MG63 (cell line): ENCODE data around the gene DDX56. TPM values are rescaled to one million over a fixed set of nuclear protein-coding genes. Genes with fewer than 3 reads are reported as not detected.

Experiments
- DNase-seq: peaks from one replicate; pipeline ENCODE4 v3.0.0-alpha.2; 2020
- H3K27me3 ChIP-seq: fragments of 250-450 bp; sonication (Bioruptor Pico); 2 replicates; pipeline ENCODE4 v1.5.1; 2020; ENCODE audit warnings: mild to moderate bottlenecking, moderate library complexity
- H3K36me3 ChIP-seq: fragments of 250-450 bp; sonication (Bioruptor Pico); 2 replicates; pipeline ENCODE4 v1.5.1; 2020; ENCODE audit warnings: mild to moderate bottlenecking, moderate library complexity
- H3K4me3 ChIP-seq: fragments of 250-450 bp; sonication (Bioruptor Pico); 2 replicates; pipeline ENCODE4 v1.5.1; 2020; ENCODE audit warnings: mild to moderate bottlenecking, moderate library complexity
- H3K9me3 ChIP-seq: fragments of 250-450 bp; sonication (Bioruptor Pico); 2 replicates; pipeline ENCODE4 v1.5.1; 2020; ENCODE audit warnings: mild to moderate bottlenecking, moderate library complexity
- total RNA-seq: library from RNA; depleted of rRNA; stranded (reverse); fragments of >200 nt; shearing (Covaris generic); gene quantifications from 2 replicates; pipeline ENCODE4 v1.2.3, GENCODE V29; 2014; ENCODE audit warnings: low replicate concordance

Gene DDX56
- total RNA-seq, 1 experiment from 2014 or later, result 155 TPM

DNA sequence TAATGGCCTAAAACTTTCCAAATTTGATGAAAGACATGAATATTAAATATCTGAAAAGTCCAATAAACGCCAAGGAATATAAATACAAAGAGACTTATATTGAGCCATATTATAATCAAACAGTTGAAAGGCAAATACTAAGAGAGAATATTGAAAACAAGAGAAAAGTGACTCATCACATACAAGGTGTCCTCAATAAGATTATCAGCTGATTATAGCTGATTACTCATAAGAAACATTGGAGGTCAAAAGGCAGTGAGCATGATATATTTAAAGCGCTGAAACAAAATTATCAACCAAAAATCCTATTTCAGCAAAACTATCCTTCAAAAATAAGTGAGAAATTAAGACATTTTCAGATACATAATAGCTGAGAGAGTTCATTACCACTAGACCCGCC is 24.8 kb downstream of the DDX56 start:
- DNase-seq, result no peak
- Histone ChIP-seq H3K9me3 (no peaks in the 10 kb centered on the region), H3K36me3 (no peaks in the 10 kb centered on the region), H3K4me3 (no peak overlapping the region), H3K27me3 (no peaks in the 10 kb centered on the region)

DNA sequence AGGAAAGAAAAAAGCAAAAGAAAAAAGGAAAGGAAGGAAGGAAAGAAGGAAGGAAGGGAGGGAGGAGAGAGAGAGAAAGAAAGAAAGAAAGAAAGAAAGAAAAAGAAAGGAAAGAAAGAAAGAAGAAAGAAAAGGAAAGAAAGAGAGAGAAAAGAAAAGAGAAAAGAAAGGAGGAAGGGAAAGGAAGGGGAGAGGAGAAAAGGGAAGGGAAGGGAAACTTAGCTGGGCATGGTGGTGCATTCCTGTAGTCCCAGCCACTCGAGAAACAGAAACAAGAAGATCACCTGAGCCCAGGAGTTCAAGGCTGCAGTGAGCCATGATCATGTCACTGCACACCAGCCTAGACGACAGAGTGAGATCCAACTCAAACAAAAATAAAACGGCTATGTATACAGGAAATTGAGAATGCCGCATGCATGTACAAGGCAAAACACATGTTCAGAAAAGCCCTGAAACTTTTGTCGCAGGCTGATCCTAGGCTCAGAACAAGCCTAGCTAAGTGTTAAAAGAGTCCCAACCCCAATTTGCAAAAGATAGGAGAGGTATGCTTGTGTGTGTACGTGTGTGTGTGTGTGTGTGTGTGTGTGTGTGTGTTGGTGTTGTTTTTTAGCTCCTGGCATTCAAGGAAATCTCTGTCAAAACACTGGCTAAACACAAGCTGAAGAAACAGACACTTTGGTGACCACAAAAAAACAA is 26.0 kb downstream of the DDX56 start:
- DNase-seq, result no peak

DNA sequence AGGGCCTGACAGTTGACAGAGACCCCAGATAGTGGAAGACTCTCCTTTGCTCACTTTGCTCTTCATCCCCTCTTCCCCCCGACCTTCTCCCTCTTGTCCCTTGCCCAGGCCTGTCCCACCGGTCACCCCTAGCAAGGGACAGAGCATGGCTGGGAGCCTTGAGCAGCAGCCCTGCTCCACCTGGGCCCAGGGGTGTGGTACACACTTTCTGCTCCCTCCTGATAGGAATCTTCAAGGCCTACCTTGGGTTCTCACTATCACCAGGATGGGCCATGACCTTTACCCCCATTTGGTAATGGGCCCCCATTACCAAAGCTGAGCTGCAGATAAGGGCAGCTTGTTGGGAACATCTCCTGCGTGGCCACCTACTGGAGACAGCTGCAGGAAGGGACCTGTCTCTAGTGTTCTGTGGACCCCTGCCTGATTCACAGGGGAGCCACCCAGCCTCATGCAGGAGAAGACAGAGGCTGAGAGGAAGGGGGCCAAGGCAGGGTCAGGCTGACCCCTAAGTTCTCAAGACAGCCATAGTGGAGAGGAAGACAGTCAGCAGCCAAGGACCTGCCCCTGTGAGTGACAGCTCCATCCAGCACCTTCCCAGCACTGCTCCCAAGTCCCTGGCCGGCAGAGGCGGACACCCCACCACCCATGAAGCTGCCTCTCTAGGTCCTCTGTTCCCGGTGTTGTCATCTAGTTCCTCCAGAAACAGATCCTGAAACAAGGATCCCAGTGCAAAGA is 31.7 kb downstream of the DDX56 start:
- Histone ChIP-seq H3K4me3 (no peak overlapping the region), H3K27me3 (no peaks in the 10 kb centered on the region), H3K36me3 (no peaks in the 10 kb centered on the region), H3K9me3 (no peaks in the 10 kb centered on the region)
- DNase-seq, result no peak

More for the DNA sequence above, 26.0 kb downstream of the DDX56 start:
- Histone ChIP-seq H3K9me3 (no peaks in the 10 kb centered on the region), H3K36me3 (no peaks in the 10 kb centered on the region), H3K4me3 (no peak overlapping the region), H3K27me3 (no peaks in the 10 kb centered on the region)

DNA sequence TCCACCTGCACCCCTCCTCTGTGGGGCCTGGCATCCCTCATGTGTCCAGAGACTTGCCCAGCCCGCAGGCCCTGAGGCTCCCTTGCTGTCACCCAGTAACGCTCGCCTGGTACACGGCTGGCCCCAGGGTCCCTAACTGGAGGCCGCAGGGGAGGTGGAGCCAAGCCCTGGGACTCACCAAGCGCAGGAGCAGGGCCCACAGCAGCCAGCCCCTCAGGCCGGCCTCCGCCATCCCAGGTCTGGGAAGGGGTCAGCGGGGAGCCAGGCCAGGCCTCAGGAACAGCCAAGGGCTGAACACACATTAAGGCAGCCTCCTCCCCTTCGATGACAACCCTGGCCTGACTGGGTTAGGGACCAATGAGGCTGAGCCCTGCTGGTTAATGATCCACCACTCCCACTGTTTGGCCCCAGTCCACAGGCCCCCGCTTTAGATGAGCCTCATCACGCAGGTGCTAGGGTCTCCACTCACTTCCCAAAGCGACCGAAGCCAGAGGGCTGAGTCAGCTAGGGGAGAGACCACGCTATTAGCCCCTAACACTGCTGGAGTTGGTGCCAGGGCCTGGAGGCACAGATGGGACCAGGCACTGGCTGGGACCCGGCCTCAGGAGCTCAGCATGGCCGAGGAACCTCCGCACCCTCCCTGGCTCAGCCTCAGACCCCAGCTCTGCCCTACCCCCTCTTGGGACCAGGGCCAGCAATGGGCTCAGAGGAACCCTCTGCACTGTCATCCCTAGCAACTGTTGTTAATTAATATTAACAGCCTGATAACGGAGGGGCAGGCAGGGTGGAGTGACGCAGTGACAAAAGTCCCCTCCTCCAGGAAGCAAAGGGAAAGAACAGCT is 32.5 kb downstream of the DDX56 start, which contains the start of gene NPC1L1:
NPC1L1 (minus strand) TSS at position 303 of the 842 bp plus-strand sequence; CDS start at position 232, 71 bp downstream.
- no peak within 1 kb of the TSS for H3K4me3 ChIP-seq
- H3K9me3 ChIP-seq, result no peaks in the 10 kb centered on the region
- no peaks in the 10 kb centered on the region for H3K27me3 ChIP-seq
- no peak for DNase-seq
- H3K36me3 ChIP-seq, result no peaks in the 10 kb centered on the region

DNA sequence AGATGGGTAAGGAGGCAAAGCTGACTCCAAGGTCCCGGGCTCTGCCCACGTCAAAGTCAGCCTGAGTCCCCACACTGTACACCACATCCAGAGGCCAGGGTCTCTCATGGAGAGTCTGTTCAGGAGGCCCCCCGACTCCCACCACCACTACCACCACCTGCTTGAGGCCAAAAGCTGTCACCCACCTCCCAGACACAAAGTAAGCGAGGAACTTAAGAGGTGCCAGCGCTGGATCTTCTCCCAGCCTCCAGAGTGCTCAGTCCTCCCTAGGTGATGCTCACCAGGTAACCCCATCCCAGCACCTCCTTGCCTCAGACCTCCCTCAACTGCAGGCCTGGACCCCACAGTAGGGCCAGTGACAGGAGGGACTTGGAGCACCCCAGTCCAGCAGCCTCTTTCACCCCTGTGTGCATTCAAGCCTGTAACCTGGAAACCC is 33.1 kb downstream of the DDX56 start:
- DNase-seq, result no peak
- no peaks in the 10 kb centered on the region for H3K36me3 ChIP-seq
- H3K9me3 ChIP-seq, result no peaks in the 10 kb centered on the region
- no peaks in the 10 kb centered on the region for H3K27me3 ChIP-seq
- no peak overlapping the region for H3K4me3 ChIP-seq

DNA sequence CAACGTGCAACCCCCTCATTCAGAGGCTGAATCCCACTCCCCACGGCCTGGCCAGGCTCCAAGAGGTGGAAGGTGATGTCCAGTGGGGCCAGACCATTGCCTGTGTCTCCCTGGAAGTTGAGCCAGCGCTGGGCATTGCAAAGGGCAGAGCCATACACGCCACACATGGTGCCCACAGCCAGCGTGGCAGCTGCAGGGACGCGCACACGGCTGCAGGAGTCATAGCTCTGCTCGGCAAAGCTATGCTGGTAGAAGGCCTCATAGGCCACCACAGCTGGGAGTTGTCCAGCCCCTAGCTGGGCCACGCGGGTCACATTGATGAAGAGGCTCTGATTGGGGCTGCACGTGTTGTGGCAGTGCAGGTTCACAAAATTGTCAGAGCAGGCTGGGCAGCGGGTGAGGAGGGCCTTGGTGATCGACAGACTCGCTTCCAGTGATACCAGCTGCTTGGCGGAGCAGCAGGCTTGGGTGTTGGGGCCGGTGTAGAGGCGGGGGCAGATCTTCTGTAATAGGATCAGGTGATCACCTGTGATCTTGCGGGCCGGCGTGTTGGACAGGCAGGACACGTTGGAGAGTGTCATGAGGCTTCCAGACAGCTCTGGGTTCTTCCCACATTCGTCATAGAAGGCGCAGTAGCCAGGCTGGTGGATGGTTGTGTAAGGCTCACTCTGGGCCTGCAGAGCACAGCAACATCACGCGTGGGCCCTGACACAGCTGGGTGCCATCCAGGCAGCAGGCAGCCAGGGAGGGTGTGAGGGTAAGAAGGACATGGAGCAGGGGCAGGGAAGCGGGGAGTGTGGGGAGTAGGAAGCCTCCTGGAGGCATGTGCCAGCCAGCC is 33.8 kb downstream of the DDX56 start:
- H3K4me3 ChIP-seq, result no peak overlapping the region
- DNase-seq, result no peak
- H3K36me3 ChIP-seq, result no peaks in the 10 kb centered on the region
- H3K27me3 ChIP-seq, result no peaks in the 10 kb centered on the region
- no peaks in the 10 kb centered on the region for H3K9me3 ChIP-seq

DNA sequence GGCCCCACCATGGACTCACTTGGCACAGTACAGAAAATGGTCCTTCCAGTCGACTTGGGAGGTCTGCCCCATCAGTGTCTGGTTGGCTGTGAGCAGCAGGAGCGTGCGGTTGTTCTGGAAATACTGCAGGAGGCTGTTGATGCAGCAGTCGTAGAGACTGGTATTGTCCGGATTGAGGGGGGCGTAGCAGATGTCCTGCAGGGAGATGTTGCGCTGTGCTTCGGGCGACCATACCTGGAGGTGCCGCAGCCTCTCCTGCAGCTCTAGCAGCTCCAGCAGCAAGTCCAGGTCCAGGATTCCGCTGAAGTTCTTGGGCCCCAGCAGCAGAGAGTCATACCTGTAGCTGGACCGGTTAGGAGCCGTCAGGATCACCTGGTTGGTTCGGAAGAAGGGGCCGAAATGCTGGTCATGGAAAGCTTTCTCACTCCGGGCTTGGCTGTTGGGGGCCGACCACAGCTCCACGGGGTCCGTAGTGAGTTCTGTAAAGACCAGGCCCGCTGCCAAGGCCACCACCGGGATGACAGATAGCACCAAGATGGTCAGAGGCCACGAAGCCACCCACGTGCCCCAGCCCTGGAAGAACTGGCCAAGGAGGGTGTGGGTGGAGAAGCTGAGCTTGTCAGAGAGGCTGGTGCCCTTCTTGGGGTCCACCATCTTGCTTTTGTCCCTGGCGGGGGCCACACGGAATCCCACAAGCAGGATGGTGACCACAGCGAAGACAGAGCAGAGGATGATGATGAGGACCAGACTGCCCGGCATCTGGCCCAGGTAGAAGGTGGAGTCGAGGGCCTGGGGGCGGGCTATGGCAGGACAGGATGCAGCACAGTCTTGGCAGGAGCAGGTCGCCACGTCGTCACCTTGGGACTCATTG is 34.7 kb downstream of the DDX56 start:
- Histone ChIP-seq H3K4me3 (no peak overlapping the region), H3K9me3 (no peaks in the 10 kb centered on the region), H3K27me3 (no peaks in the 10 kb centered on the region), H3K36me3 (no peaks in the 10 kb centered on the region)
- DNase-seq, result no peak

DNA sequence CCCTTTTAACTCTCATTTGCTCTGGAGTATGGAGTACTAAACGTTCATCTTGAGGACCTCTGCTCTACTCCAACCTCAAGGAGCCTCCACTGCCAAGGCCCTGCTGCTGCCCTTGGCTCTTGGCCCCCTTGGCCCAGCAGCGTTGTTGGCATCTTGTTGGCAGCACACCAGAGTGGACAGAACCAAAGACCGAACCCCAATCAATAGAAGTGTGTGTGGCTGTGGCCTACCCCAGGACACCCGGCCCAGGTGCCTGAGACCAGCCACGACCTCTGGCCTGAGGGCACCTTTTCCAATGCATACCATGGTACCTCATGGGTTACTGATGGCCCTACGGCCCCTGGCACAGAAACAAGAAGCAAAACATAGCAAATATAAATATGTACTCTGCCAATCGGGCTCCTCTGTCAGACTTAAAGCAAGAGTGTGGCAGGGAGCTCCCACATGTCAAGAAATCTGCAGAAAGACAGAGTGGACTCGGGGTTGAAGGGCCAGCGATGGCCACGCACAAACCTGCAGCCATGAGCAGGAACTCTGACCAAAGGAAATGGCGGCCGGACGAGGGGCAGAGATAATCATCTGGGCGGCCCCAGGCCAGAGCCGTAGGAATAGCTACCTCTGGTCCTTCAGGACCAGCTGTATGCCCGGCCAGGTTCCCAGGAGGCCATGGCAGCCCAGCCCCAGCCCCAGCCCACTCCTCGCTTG is 35.5 kb downstream of the DDX56 start:
- Histone ChIP-seq H3K27me3 (no peaks in the 10 kb centered on the region), H3K9me3 (no peaks in the 10 kb centered on the region), H3K36me3 (no peaks in the 10 kb centered on the region), H3K4me3 (no peak overlapping the region)
- DNase-seq, result no peak

DNA sequence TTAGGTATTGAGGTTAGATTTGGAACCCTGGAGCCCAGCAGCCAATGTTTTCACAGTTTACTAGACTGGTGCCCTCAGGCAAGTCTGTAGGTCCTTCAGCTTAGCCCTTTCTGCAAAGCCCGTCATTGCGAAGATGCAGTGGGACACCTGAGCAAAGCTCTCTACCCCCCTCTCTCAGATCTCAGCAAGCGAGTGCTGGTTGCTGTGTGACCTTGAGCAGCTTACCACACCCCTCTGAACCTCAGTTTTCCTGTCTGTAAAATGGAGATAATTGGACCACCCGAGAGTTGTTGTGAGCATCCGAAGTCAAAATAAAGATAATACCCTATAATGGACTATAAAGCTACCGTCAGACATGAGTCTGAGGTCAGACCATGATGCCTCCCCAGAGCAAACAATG is 36.3 kb downstream of the DDX56 start:
- Histone ChIP-seq H3K9me3 (no peaks in the 10 kb centered on the region), H3K4me3 (no peak overlapping the region), H3K27me3 (no peaks in the 10 kb centered on the region), H3K36me3 (no peaks in the 10 kb centered on the region)
- no peak for DNase-seq

DNA sequence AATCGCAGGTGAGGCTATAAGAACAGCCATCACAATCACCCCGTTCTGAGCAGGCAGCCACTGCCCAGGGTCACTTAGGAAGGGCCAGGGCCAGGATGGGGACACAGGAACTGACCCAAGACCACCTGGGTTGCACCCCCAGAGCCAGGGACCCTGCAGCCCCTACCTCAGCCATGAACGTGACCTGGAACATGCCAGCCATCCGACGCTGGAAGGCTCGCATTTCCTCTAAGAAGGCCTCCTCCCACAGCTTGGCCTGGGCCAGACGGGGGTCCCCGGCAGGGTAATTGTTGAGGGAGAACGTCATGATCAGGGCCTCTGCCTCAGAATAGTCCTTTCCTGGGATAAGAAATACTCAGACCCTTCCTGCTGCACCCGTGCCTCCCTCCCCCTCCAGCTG is 37.6 kb downstream of the DDX56 start:
- DNase-seq, result no peak
- Histone ChIP-seq H3K36me3 (no peaks in the 10 kb centered on the region), H3K4me3 (no peak overlapping the region), H3K9me3 (no peaks in the 10 kb centered on the region), H3K27me3 (no peaks in the 10 kb centered on the region)

DNA sequence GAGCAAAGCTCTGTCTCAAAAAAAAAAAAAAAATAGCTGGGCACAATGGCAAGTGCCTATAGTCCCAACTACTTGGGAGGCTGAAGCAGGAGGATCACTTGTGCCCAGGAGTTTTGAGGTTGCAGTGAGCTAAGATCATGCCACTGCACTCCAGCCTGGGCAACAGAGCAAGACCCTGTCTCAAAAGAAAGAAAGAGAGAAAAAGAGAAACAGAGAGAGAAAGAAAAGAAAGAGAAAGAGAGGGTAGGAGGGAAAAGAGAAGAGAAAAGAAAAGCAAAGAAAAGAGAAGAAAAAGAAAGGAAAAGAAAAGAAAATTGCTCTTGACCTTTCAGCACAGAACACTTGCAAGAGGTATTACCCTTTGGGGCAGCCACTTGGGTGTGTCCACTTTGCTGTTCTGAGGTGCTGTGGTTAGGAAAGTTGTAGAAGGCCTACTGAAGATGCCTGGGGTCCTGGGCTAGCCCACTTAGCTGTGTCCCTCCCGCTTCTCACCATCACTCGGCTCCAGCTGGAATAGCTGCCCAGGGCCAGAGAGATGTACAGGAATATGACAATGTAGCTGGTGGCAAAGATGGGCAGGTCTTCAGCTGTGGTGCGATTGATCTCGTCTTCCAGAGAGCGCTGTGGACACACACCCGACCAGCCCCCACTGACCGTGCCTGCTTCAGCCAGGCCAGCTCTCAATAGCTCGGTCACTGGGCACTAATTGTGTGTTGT is 38.2 kb downstream of the DDX56 start:
- Histone ChIP-seq H3K4me3 (no peak overlapping the region), H3K9me3 (no peaks in the 10 kb centered on the region), H3K27me3 (no peaks in the 10 kb centered on the region), H3K36me3 (no peaks in the 10 kb centered on the region)
- no peak for DNase-seq

DNA sequence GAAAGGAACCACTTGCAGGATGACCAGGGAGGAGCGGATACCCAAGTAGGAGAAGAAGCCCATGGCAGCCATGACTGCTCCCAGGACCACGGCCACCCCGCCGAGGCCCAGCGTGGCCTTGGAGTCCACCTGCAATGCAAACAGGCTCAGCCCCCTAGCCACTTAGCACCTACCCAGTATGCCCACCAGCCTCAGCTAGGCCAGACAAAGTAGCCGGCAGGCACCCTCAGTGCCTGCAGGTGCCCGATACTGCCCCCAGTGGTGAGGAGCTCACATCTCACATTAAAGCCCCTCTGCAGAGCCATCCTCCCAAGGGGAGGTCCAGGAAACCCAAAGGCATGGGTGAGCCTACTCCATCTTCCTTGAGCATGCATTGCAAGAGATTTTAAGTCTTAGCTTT is 39.2 kb downstream of the DDX56 start:
- no peaks in the 10 kb centered on the region for H3K9me3 ChIP-seq
- no peaks in the 10 kb centered on the region for H3K36me3 ChIP-seq
- peak; percentile 43 for DNase-seq

DNA sequence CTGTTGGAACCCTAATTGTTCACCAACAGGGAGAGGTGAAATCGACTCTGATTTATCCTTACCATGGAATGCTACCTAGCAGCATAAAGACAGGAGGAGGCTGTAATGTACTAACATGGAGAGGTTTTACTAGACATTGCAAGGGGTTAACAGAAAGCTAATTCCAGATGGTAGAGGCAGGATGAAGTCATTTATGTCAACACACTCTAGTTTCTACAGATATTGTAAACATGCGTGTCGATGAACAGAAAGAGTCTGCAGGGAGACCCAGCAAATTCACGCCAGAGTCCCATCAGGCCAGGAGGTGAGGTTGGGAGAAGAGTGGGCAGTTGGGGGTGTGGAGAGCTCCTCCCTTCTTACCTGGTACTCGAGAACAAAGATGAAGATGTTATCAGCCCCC is 39.6 kb downstream of the DDX56 start:
- H3K36me3 ChIP-seq, result no peaks in the 10 kb centered on the region
- no peaks in the 10 kb centered on the region for H3K9me3 ChIP-seq
- no peak for DNase-seq
- no peak overlapping the region for H3K4me3 ChIP-seq
- H3K27me3 ChIP-seq, result no peaks in the 10 kb centered on the region

More for the DNA sequence above, 39.2 kb downstream of the DDX56 start:
- Histone ChIP-seq H3K27me3 (no peaks in the 10 kb centered on the region), H3K4me3 (no peak overlapping the region)

DNA sequence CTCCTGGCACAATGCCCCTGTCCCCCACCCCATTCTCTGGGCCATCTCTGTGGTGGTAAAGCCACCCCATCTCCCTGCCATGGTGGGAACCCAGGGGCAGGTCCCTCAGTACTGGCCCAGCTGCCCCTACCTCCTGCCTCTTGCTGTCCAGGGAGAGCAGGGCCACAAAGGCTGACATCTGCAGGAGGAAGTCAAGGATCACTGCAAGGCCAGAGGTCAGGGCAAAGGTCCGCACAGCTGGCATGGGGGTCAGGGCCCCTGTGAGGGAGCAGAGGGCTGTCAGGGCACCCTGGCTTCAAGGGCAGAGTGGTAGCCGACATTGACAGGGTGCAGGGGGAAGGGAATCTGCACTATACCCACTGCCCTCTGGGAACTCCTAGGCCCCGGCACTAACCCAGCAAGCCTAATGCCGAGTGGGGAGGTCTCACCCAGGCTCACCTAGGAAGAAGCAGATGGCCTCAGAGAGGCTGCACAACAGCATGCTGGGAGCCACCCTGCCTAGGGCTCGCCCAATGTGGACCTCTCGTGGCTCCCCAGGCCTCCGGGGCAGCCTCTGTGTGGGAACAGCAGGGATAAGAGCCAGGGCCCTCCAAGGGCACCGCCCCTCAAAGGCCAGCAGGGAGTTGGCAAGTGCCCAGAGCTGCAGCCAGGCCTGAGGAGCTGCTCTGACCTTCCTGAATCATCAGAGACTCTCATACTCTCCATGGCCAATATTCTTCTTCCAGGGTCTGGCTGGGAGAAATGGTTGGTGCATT is 40.2 kb downstream of the DDX56 start:
- H3K36me3 ChIP-seq, result no peaks in the 10 kb centered on the region
- H3K4me3 ChIP-seq, result no peak overlapping the region
- DNase-seq, result peak; percentile 55
- no peaks in the 10 kb centered on the region for H3K27me3 ChIP-seq
- no peaks in the 10 kb centered on the region for H3K9me3 ChIP-seq
